ENCODE measurements around the gene AAR2. TPM values are rescaled to one million over a fixed set of nuclear protein-coding genes. Genes with fewer than 3 reads are reported as not detected.

Gene AAR2
- total RNA-seq, 2 donors from 2014 or later = 16.3 to 19.4 TPM

- ATAC-seq = peak; percentile 76
Measured at GRCh38 chr20:36199345-36200257, 36.7 kb upstream of the AAR2 start.

GRCh38 chr20:36200451-36200850 lies 35.8 kb upstream of the AAR2 start:
- no peak overlapping the region for H3K4me3 ChIP-seq
- no peak for DNase-seq
- no peak overlapping the region for H3K27ac ChIP-seq
- intact Hi-C loops (cut with DNase I) = no loop called here
- no peaks in the 10 kb centered on the region for H3K9me3 ChIP-seq
- 83 to 87% methylated on average over 1 of the region's 1 CpG for WGBS, 2 donors
- no peaks in the 10 kb centered on the region for H3K36me3 ChIP-seq (replicated peaks in 1 of 2; ENCODE audit: insufficient read depth in 1 of 2, low read depth in 2 of 2)
- no peaks in the 10 kb centered on the region for H3K27me3 ChIP-seq
- no peak for ATAC-seq
- TF ChIP-seq CTCF (IDR thresholded peaks at IDR 0.05) = no peak
- no peak for TF ChIP-seq POLR2A (IDR thresholded peaks at IDR 0.05)
- H3K4me1 ChIP-seq = no peaks in the 10 kb centered on the region

More at GRCh38 chr20:36199345-36200257, 36.7 kb upstream of the AAR2 start:
- DNase-seq = peak; percentile 83 to 91 (median 84)
- no peaks in the 10 kb centered on the region for H3K4me1 ChIP-seq
- intact Hi-C loops (cut with DNase I) = no loop called here
- H3K27ac ChIP-seq = no peak overlapping the region
- H3K36me3 ChIP-seq (replicated peaks in 1 of 2; ENCODE audit: insufficient read depth in 1 of 2, low read depth in 2 of 2) = no peaks in the 10 kb centered on the region
- TF ChIP-seq POLR2A (IDR thresholded peaks at IDR 0.05) = no peak
- TF ChIP-seq CTCF (IDR thresholded peaks at IDR 0.05) = peak; percentile 70 to 88 (median 84)
- H3K4me3 ChIP-seq = no peak overlapping the region
- no peaks in the 10 kb centered on the region for H3K27me3 ChIP-seq
- no peaks in the 10 kb centered on the region for H3K9me3 ChIP-seq
- WGBS, 2 donors = 51 to 52% methylated on average over 4 to 6 of the region's 6 CpGs

- Histone ChIP-seq H3K4me3 (no peak overlapping the region), H3K9me3 (no peaks in the 10 kb centered on the region), H3K4me1 (no peaks in the 10 kb centered on the region), H3K27me3 (no peaks in the 10 kb centered on the region), H3K27ac (no peak overlapping the region), H3K36me3 (replicated peaks in 1 of 2; ENCODE audit: insufficient read depth in 1 of 2, low read depth in 2 of 2) (no peaks in the 10 kb centered on the region)
- TF ChIP-seq CTCF (IDR thresholded peaks at IDR 0.05) = no peak
- no peak for TF ChIP-seq POLR2A (IDR thresholded peaks at IDR 0.05)
- ATAC-seq (no peak), DNase-seq (no peak)
- WGBS, 2 donors = 81 to 87% methylated on average over 3 to 4 of the region's 4 CpGs
- intact Hi-C loops (cut with DNase I) = no loop called here
Measured at GRCh38 chr20:36201198-36201597, 35.1 kb upstream of the AAR2 start.

GRCh38 chr20:36202891-36203338 lies 33.4 kb upstream of the AAR2 start:
- 11 to 34% methylated on average over 18 of the region's 18 CpGs for WGBS, 2 donors
- DNase-seq (peak; percentile 69 to 82 (median 78)), ATAC-seq (peak; percentile 74)
- Histone ChIP-seq H3K36me3 (replicated peaks in 1 of 2; ENCODE audit: insufficient read depth in 1 of 2, low read depth in 2 of 2) (peaks cover 0 to 2% of the 10 kb centered on the region in 2 donors), H3K27me3 (no peaks in the 10 kb centered on the region), H3K27ac (no peak overlapping the region), H3K4me3 (no peak overlapping the region), H3K9me3 (no peaks in the 10 kb centered on the region), H3K4me1 (no peaks in the 10 kb centered on the region)
- intact Hi-C loops (cut with DNase I) = no loop called here
- no peak for TF ChIP-seq POLR2A (IDR thresholded peaks at IDR 0.05)
- TF ChIP-seq CTCF (IDR thresholded peaks at IDR 0.05) = peak; percentile 89 to 99 (median 95)

All from body of pancreas (tissue), 4 donors.